GM23248 (cell line): ENCODE measurements around the gene COQ8B. TPM values are rescaled to one million over a fixed set of nuclear protein-coding genes. Genes with fewer than 3 reads are reported as not detected.

Source experiments
- DNase-seq: peaks from one replicate; pipeline ENCODE4 v3.0.0-alpha.2; 2015
- H2AFZ ChIP-seq: fragments of 200-600 bp; sonication (generic); 2 replicates; pipeline ENCODE4 v1.6.1; 2016; ENCODE audit warnings: antibody characterized with exemption
- H3F3A ChIP-seq: fragments of 200-600 bp; sonication (generic); 2 replicates; pipeline ENCODE4 v1.6.1; 2016; ENCODE audit warnings: mild to moderate bottlenecking, antibody characterized with exemption, mixed run types; ENCODE audit not compliant: insufficient read depth
- H3K27ac ChIP-seq: fragments of 200-600 bp; sonication (generic); 2 replicates; pipeline ENCODE4 v1.5.1; 2016; ENCODE audit warnings: mild to moderate bottlenecking
- H3K27me3 ChIP-seq: fragments of 200-600 bp; sonication (generic); replicated peaks from 2 replicates; pipeline ENCODE4 v1.6.1; 2016; ENCODE audit warnings: mild to moderate bottlenecking; ENCODE audit not compliant: insufficient read depth
- H3K36me3 ChIP-seq: fragments of 200-600 bp; sonication (generic); 2 replicates; pipeline ENCODE4 v1.6.1; 2016; ENCODE audit warnings: low read depth, mild to moderate bottlenecking
- H3K4me1 ChIP-seq: fragments of 200-600 bp; sonication (generic); 2 replicates; pipeline ENCODE4 v1.6.1; 2016; ENCODE audit warnings: mild to moderate bottlenecking; ENCODE audit not compliant: insufficient read depth
- H3K4me2 ChIP-seq: fragments of 200-600 bp; sonication (generic); one replicate; pipeline ENCODE4 v1.6.1; 2016; ENCODE audit warnings: mild to moderate bottlenecking; ENCODE audit not compliant: unreplicated experiment
- H3K4me3 ChIP-seq: fragments of 200-600 bp; sonication (generic); 2 replicates; pipeline ENCODE4 v1.5.1; 2016; ENCODE audit warnings: mild to moderate bottlenecking
- H3K79me2 ChIP-seq: fragments of 200-600 bp; sonication (generic); 2 replicates; pipeline ENCODE4 v1.6.1; 2016; ENCODE audit warnings: mild to moderate bottlenecking; ENCODE audit not compliant: insufficient read depth
- H3K9ac ChIP-seq: fragments of 200-600 bp; sonication (generic); 2 replicates; pipeline ENCODE4 v1.6.1; 2016; ENCODE audit warnings: mild to moderate bottlenecking
- H3K9me2 ChIP-seq: fragments of 200-600 bp; sonication (generic); 2 replicates; pipeline ENCODE4 v1.6.1; 2016; ENCODE audit warnings: mixed run types, mild to moderate bottlenecking, moderate library complexity; ENCODE audit not compliant: insufficient read depth
- H3K9me3 ChIP-seq: fragments of 200-600 bp; sonication (generic); one replicate; pipeline ENCODE4 v1.6.1; 2017; ENCODE audit warnings: low read depth
- H4K20me1 ChIP-seq: fragments of 200-600 bp; sonication (generic); 2 replicates; pipeline ENCODE4 v1.6.0; 2016; ENCODE audit not compliant: insufficient read depth
- EZH2 ChIP-seq: fragments of 200-600 bp; sonication (generic); IDR thresholded peaks from 2 replicates; pipeline ENCODE4 v1.6.1; 2018; ENCODE audit warnings: antibody characterized with exemption, mild to moderate bottlenecking; ENCODE audit not compliant: insufficient read depth, poor library complexity, severe bottlenecking
- EZH2phosphoT487 ChIP-seq: fragments of 200-600 bp; sonication (generic); IDR thresholded peaks from 2 replicates; pipeline ENCODE4 v1.6.1; 2018; ENCODE audit warnings: antibody characterized with exemption, moderate library complexity, mild to moderate bottlenecking, low read depth; ENCODE audit not compliant: insufficient read depth
- WGBS, 2 experiments: methylation state at CpG; one replicate each; pipeline ENCODE4 v1.1.6; 2015 to 2017; ENCODE audit warnings: low lambda C conversion rate in 2 of 2, low coverage in 1 of 2; ENCODE audit errors: missing lambda C conversion rate in 2 of 2; 5-methylcytosine and 5-hydroxymethylcytosine counted together
- in situ Hi-C: fragments of 300-500 bp; cut with MboI; formaldehyde crosslinking; loops from 2 replicates; pipeline ENCODE4 v1.15.0; 2020
- polyA plus RNA-seq: library from polyadenylated mRNA; unstranded; fragments of >200 nt; fragmentation: Nextera tagmentation; extraction: Ambion mirVana; gene quantifications from 2 replicates; pipeline ENCODE4 v1.2.1, GENCODE V29; 2016
- total RNA-seq: library from RNA; depleted of rRNA; stranded (reverse); fragments of >200 nt; shearing (Covaris generic); gene quantifications from 2 replicates; pipeline ENCODE4 v1.2.3, GENCODE V29; 2014

Gene COQ8B
- total and polyA plus RNA-seq, 2 experiments from 2014 or later = 15.2 to 28.6 TPM

DNA sequence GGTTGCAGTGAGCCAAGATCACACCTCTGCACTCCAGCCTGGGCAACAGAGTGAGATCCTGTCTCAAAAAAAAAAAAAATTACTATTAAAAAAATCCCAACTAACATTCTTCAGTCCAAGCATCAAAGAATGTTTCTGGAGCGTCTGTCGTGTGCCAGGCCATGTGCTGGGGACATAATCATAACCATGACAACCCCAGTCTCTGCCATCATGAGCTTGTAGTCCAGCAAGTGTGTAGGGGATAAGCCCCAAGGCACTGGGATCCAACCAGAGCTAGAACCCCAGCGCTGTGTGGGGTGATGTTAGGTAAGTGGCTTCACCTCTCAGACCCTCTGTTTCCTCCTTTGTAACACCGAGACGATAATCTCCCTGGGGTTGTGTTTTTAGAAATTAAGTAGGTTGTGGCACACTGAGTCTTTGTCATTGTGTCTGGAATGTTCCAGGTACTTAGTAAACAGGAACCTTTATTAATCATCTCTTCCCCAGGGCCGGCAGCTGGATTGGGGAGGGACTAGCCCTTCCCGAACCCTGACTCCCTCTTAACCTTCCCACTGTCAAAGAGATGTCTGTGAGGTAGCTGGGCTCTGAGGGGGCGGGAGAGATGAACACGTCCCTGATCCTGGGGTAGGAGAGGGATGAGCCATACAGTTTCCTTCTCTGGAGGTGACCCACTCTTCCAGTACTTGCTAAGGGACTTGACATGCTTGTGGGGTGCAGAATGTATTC is 5.4 kb upstream of the COQ8B start:
- no peaks in the 10 kb centered on the region for H3K9me2 ChIP-seq
- peak overlapping the region; percentile 49 for H3K9ac ChIP-seq
- WGBS, 2 experiments = 33% methylated on average over 9 of the region's 9 CpGs
- H3K36me3 ChIP-seq = peaks cover 15% of the 10 kb centered on the region; the same call in 1 of the 2 replicates
- peaks cover 98% of the 10 kb centered on the region for H3K79me2 ChIP-seq
- in situ Hi-C loops = no loop called here
- peak overlapping the region; percentile 67 for H3K27ac ChIP-seq
- peaks cover 27% of the 10 kb centered on the region for H3K4me1 ChIP-seq
- DNase-seq = peak; percentile 71
- no peaks in the 10 kb centered on the region for H3K9me3 ChIP-seq
- H3K4me3 ChIP-seq = peak overlapping the region; percentile 17
- H3K27me3 ChIP-seq = no peaks in the 10 kb centered on the region
- H4K20me1 ChIP-seq = no peaks in the 10 kb centered on the region
- TF ChIP-seq EZH2 (no peak), EZH2phosphoT487 (no peak)
- H3F3A ChIP-seq = peaks cover 40% of the 10 kb centered on the region
- no peak overlapping the region for H2AFZ ChIP-seq
- H3K4me2 ChIP-seq = peak overlapping the region; percentile 30

DNA sequence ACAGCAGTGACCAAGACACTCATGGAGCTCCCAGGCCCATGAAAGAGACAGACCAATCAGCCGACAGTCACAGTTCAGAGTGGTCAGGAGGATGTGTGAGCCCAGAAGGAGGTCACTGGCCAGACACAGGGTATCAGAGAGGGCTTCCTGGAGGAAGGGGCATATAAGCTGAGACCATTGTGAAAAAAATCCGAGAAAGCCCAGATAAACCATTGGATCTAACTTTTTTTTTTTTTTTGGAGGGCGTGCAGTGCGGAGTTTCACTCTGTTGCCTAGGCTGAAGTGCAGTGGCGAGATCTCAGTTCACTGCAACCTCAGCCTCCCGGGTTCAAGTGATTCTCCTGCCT is 4.4 kb upstream of the COQ8B start:
- H3K4me2 ChIP-seq = peak overlapping the region; percentile 97

DNA sequence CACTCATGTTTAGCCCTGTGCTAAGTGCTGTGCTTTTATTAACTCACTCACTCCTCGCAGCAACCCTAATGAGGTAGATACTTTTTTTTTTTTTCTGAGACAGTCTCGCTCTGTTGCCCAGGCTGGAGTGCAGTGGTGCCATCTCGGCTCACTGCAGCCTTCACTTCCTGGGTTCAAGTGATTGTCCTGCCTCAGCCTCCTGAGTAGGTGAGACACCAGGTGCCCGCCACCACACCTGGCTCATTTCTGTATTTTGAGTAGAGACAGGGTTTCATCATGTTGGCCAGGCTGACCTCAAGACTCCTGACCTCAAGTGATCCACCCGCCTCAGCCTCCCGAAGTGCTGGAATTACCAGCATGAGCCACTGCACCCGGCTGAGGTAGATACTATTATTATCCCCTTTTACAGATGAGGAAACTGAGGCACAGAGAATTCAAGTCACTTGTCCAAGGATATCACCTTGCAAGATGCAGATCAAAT is 2.8 kb upstream of the COQ8B start:
- peak; percentile 12 for DNase-seq
- H3K9ac ChIP-seq = peak overlapping the region; percentile 96
- TF ChIP-seq EZH2 (no peak), EZH2phosphoT487 (no peak)
- in situ Hi-C loops = no loop called here
- H4K20me1 ChIP-seq = no peaks in the 10 kb centered on the region
- H3K4me2 ChIP-seq = peak overlapping the region; percentile 97
- peak overlapping the region; percentile 79 for H3K4me3 ChIP-seq
- peaks cover 47% of the 10 kb centered on the region for H3F3A ChIP-seq
- no peak overlapping the region for H2AFZ ChIP-seq
- H3K79me2 ChIP-seq = peaks cover 76% of the 10 kb centered on the region
- no peaks in the 10 kb centered on the region for H3K27me3 ChIP-seq
- H3K4me1 ChIP-seq = peaks cover 27% of the 10 kb centered on the region
- H3K9me3 ChIP-seq = no peaks in the 10 kb centered on the region
- 32 to 33% methylated on average over 7 of the region's 7 CpGs for WGBS, 2 experiments
- peak overlapping the region; percentile 100 for H3K27ac ChIP-seq
- H3K9me2 ChIP-seq = no peaks in the 10 kb centered on the region
- H3K36me3 ChIP-seq = no peaks in the 10 kb centered on the region

More for the DNA sequence above, 4.4 kb upstream of the COQ8B start:
- Histone ChIP-seq H3K4me3 (peak overlapping the region; percentile 79), H3K36me3 (peaks cover 8% of the 10 kb centered on the region; the same call in 1 of the 2 replicates), H3K27me3 (no peaks in the 10 kb centered on the region), H3F3A (peaks cover 44% of the 10 kb centered on the region), H3K79me2 (peaks cover 89% of the 10 kb centered on the region), H3K27ac (peak overlapping the region; percentile 100), H3K9me2 (no peaks in the 10 kb centered on the region), H3K4me1 (peaks cover 27% of the 10 kb centered on the region), H4K20me1 (no peaks in the 10 kb centered on the region), H3K9me3 (no peaks in the 10 kb centered on the region), H3K9ac (peak overlapping the region; percentile 96), H2AFZ (no peak overlapping the region)
- TF ChIP-seq EZH2phosphoT487 (no peak), EZH2 (no peak)
- WGBS, 2 experiments = 35 to 71% methylated on average over 2 to 6 of the region's 6 CpGs
- no peak for DNase-seq
- in situ Hi-C loops = no loop called here

- TF ChIP-seq EZH2phosphoT487 (no peak), EZH2 (no peak)
- Histone ChIP-seq H3K9me3 (no peaks in the 10 kb centered on the region), H3K4me1 (peaks cover 27% of the 10 kb centered on the region), H3F3A (peaks cover 47% of the 10 kb centered on the region), H3K9me2 (no peaks in the 10 kb centered on the region), H3K36me3 (no peaks in the 10 kb centered on the region), H3K27me3 (no peaks in the 10 kb centered on the region), H2AFZ (no peak overlapping the region), H3K79me2 (peaks cover 73% of the 10 kb centered on the region), H3K9ac (peak overlapping the region; percentile 96), H4K20me1 (no peaks in the 10 kb centered on the region), H3K27ac (peak overlapping the region; percentile 100), H3K4me3 (peak overlapping the region; percentile 79), H3K4me2 (peak overlapping the region; percentile 97)
- DNase-seq = peak; percentile 81
- in situ Hi-C loops = no loop called here
- WGBS, 2 experiments = 1 to 2% methylated on average over 15 to 16 of the region's 16 CpGs
Observed at GRCh38 chr19:40718774-40719391, 2.2 kb upstream of the COQ8B start.
